Measurements from ENCODE around the gene AQP9.
"Not testable (repeated sequence)": the region's sequence is repeated elsewhere in the genome, so short reads cannot be mapped to it uniquely, and the experiment has no call there.

The AQP9 gene

GRCh38 chr15:58138106-58138505 lies at the start of gene AQP9:
Gene AQP9 (plus strand): TSS chr15:58138381. CDS start chr15:58138566, 185 bp downstream.
- no peak for DNase-seq

- DNase-seq: no peak
These were observed 42.8 kb upstream of the AQP9 start for GRCh38 chr15:58095415-58095814.

- DNase-seq: no peak
These were observed 41.6 kb upstream of the AQP9 start for GRCh38 chr15:58096529-58097084.

- DNase-seq: no peak
These were observed 34.7 kb upstream of the AQP9 start for GRCh38 chr15:58103482-58103881.

GRCh38 chr15:58108117-58108516 lies 30.1 kb upstream of the AQP9 start:
- no peak for DNase-seq

- no peak for DNase-seq
These were observed 28.8 kb upstream of the AQP9 start for GRCh38 chr15:58109419-58109818.

- DNase-seq: no peak
These were observed 27.0 kb upstream of the AQP9 start for GRCh38 chr15:58110999-58111717.

GRCh38 chr15:58111718-58112104 lies 26.5 kb upstream of the AQP9 start:
- no peak for DNase-seq

- DNase-seq: not testable (repeated sequence)
These were observed 24.8 kb upstream of the AQP9 start for GRCh38 chr15:58113358-58113757.

GRCh38 chr15:58114388-58114787 lies 23.8 kb upstream of the AQP9 start:
- no peak for DNase-seq

- DNase-seq: no peak
These were observed 23.4 kb upstream of the AQP9 start for GRCh38 chr15:58114812-58115211.

- DNase-seq: no peak
These were observed 22.5 kb upstream of the AQP9 start for GRCh38 chr15:58115692-58116091.

GRCh38 chr15:58117619-58118018 lies 20.6 kb upstream of the AQP9 start:
- DNase-seq: no peak

GRCh38 chr15:58118272-58118671 lies 19.9 kb upstream of the AQP9 start:
- DNase-seq: no peak

GRCh38 chr15:58119016-58119415 lies 19.2 kb upstream of the AQP9 start:
- DNase-seq: no peak

- DNase-seq: no peak
These were observed 13.6 kb upstream of the AQP9 start for GRCh38 chr15:58124585-58124984.

GRCh38 chr15:58125333-58125732 lies 12.8 kb upstream of the AQP9 start:
- no peak for DNase-seq

- DNase-seq: no peak
These were observed 3.3 kb upstream of the AQP9 start for GRCh38 chr15:58134886-58135285.

GRCh38 chr15:58135511-58136174 lies 2.5 kb upstream of the AQP9 start:
- no peak for DNase-seq

GRCh38 chr15:58136731-58137130 lies 1.4 kb upstream of the AQP9 start:
- DNase-seq: no peak

GRCh38 chr15:58137686-58138085 lies 495 bp upstream of the AQP9 start:
- DNase-seq: no peak

GRCh38 chr15:58139276-58139988 lies 1.3 kb downstream of the AQP9 start:
- no peak for DNase-seq

GRCh38 chr15:58139989-58140522 lies 1.9 kb downstream of the AQP9 start:
- no peak for DNase-seq
